ENCODE data around the gene USP48. TPM values are rescaled to one million over a fixed set of nuclear protein-coding genes. Genes with fewer than 3 reads are reported as not detected.

Gene USP48
- total and polyA plus RNA-seq, 12 donors: 13.8 to 45.0 (median 36.1) TPM

DNA sequence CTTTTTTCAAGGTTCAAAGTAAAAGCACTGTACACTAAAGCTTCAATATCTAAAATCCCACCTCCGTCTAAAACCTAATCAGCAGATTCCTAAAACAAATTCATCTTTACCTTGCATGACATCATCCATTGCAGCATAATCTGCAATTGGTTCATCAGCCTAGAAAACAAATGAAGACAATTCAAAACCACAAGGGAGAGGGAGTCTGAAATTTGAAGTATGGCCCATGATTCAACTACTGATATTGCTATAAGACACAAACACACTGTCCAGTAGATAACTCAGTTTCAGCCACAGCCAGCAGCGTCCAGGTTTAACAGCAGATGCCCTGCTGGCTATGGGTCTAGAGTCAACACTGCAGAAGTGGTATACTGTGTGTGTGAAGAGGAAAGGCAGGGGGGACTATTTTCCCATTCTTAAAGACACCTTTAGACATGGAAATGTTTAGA, 95.8 kb downstream of the USP48 start:
- H3K9me3 ChIP-seq: peaks cover 0 to 10% (median 0%) of the 10 kb centered on the region in 11 donors
- intact Hi-C loops (cut with DNase I): loop anchor here in 1 of 10 donors (5.0 kb wide), 1 partner anchor 50 kb away; no protein-coding TSS in a partner anchor
- no peaks in the 10 kb centered on the region for H3K27me3 ChIP-seq
- H3K4me1 ChIP-seq: no peaks in the 10 kb centered on the region
- peaks cover 0 to 100% (median 49%) of the 10 kb centered on the region in 9 donors for H3K36me3 ChIP-seq
- TF ChIP-seq, protein P1, sequence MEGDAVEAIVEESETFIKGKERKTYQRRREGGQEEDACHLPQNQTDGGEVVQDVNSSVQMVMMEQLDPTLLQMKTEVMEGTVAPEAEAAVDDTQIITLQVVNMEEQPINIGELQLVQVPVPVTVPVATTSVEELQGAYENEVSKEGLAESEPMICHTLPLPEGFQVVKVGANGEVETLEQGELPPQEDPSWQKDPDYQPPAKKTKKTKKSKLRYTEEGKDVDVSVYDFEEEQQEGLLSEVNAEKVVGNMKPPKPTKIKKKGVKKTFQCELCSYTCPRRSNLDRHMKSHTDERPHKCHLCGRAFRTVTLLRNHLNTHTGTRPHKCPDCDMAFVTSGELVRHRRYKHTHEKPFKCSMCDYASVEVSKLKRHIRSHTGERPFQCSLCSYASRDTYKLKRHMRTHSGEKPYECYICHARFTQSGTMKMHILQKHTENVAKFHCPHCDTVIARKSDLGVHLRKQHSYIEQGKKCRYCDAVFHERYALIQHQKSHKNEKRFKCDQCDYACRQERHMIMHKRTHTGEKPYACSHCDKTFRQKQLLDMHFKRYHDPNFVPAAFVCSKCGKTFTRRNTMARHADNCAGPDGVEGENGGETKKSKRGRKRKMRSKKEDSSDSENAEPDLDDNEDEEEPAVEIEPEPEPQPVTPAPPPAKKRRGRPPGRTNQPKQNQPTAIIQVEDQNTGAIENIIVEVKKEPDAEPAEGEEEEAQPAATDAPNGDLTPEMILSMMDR (IDR thresholded peaks at IDR 0.05): no peak
- ATAC-seq (no peak), DNase-seq (no peak)
- no peak overlapping the region for H3K4me3 ChIP-seq
- 91 to 94% methylated on average over 2 of the region's 2 CpGs for WGBS, 2 donors
- H3K27ac ChIP-seq: no peak overlapping the region

DNA sequence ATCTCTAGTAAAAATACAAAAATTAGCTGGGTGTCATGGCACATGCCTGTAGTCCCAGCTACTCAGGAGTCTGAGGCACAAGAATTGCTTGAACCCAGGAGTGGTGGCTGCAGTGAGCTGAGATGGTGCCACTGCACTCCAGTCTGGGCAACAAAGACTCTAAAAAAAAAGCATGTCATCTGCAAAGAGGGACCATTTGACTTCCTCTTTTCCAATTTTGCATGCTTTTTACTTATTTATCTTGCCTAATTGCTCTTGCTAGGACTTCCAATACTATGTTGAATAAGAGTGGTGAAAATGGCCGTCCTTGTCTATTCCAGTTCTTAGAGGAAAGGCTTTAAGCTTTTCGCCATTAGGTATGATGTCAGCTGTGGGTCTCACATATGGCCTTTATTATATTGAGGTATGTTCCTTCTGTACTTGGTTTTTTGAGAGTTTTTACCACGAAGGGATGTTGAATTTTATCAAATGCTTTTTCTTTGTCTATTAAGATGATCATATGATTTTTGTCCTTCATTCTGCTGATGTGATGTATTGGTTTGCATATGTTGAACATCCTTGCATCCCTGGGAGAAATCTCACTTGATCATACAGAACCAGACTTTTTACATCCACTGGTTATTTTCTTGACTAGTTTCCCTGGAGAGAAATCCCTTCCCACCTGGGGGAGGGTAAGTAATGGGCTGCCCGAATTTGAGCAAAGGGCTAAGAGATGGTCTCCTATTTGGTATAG, 96.8 kb downstream of the USP48 start:
- WGBS, 2 donors: 93 to 98% methylated on average over 4 of the region's 4 CpGs
- no peak overlapping the region for H3K27ac ChIP-seq
- intact Hi-C loops (cut with DNase I): loop anchor here in 1 of 10 donors (5.0 kb wide), 1 partner anchor 51 kb away; no protein-coding TSS in a partner anchor
- peaks cover 0 to 10% (median 0%) of the 10 kb centered on the region in 11 donors for H3K9me3 ChIP-seq
- H3K36me3 ChIP-seq: peaks cover 0 to 100% (median 44%) of the 10 kb centered on the region in 9 donors
- no peaks in the 10 kb centered on the region for H3K27me3 ChIP-seq
- DNase-seq: no peak
- no peaks in the 10 kb centered on the region for H3K4me1 ChIP-seq
- H3K4me3 ChIP-seq: no peak overlapping the region
- ATAC-seq: no peak
- TF ChIP-seq, protein P1 (IDR thresholded peaks at IDR 0.05): no peak

DNA sequence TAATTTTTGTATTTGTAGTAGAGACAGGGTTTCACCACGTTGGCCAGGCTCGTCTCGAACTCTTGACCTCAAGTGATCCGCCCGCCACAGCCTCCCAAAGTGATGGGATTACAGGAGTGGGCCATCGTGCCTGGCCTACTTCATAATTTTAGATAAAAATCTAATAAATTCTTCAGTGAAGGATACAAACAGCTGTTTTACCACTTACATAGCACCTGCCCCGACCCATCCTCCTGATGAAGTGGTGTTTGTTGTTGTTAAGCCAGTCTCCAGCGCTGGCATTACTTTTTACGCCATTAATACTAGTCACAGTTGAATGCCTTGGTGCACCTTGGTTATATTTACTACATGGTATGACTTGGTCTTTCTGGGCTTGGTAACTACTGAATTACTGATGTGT, 101.5 kb downstream of the USP48 start:
- TF ChIP-seq, protein P1 (IDR thresholded peaks at IDR 0.05): no peak
- DNase-seq: no peak
- intact Hi-C loops (cut with DNase I): no loop called here
- ATAC-seq: no peak
- Histone ChIP-seq H3K4me3 (no peak overlapping the region), H3K4me1 (no peaks in the 10 kb centered on the region), H3K9me3 (peaks cover 0 to 10% (median 0%) of the 10 kb centered on the region in 11 donors), H3K27me3 (no peaks in the 10 kb centered on the region), H3K27ac (no peak overlapping the region), H3K36me3 (peaks cover 0 to 100% (median 28%) of the 10 kb centered on the region in 9 donors)
- 86 to 92% methylated on average over 9 of the region's 9 CpGs for WGBS, 2 donors

DNA sequence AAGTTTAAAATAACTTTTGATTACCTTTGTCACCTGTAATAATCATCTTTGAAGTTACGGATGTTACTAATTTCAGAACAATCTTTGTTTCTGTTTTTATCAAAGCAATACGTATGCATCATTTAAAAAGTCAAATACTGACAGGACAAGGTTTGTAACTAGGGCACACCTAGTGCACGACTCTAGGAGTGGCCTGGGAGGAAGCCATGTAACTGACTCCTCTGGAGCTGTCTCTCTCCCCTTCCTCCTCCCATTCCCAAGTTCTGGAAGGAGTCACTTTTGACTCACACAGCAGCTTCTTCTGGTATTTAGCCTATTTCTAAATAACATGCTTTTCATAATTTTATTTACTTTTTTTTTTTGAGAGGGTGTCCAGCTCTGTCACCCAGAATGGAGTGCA, 102.0 kb downstream of the USP48 start:
- H3K9me3 ChIP-seq: peaks cover 0 to 10% (median 0%) of the 10 kb centered on the region in 11 donors
- H3K27ac ChIP-seq: no peak overlapping the region
- DNase-seq (no peak), ATAC-seq (no peak)
- H3K27me3 ChIP-seq: no peaks in the 10 kb centered on the region
- H3K4me3 ChIP-seq: no peak overlapping the region
- intact Hi-C loops (cut with DNase I): no loop called here
- 65 to 67% methylated on average over 3 of the region's 3 CpGs for WGBS, 2 donors
- TF ChIP-seq, protein P1 (IDR thresholded peaks at IDR 0.05): no peak
- H3K4me1 ChIP-seq: no peaks in the 10 kb centered on the region
- peaks cover 0 to 95% (median 22%) of the 10 kb centered on the region in 9 donors for H3K36me3 ChIP-seq

Measured in heart right ventricle (tissue), 16 donors.